Measurements from ENCODE around the gene SMYD5.

DNA sequence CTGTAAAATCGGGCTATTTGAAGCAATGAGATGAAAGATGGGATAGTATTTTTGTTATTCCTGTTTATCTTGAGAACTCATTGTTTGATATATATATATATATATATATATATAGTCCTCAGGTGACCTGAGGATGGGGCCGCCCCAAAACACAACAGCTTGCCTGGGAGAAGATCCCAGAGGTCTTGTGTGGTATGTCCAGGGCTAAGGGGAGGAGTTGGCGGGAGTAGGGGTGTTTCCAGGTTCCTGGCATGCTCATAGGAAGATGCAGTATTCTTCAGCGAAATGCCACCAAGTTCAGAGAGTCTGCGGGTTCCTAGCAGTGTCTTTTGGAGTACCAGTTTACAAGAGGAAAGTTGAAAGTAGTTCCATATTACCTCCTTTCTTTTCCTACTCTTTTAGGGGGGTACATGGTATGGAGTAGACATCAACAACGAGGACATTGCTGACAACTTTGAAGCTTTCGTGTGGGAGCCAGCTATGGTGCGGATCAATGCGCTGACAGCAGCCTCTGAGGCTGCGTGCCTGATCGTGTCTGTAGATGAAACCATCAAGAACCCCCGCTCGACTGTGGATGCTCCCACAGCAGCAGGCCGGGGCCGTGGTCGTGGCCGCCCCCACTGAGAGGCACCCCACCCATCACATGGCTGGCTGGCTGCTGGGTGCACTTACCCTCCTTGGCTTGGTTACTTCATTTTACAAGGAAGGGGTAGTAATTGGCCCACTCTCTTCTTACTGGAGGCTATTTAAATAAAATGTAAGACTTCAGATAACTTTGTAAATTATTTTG is 38.4 kb downstream of the SMYD5 start:
- TF ChIP-seq, protein P1, sequence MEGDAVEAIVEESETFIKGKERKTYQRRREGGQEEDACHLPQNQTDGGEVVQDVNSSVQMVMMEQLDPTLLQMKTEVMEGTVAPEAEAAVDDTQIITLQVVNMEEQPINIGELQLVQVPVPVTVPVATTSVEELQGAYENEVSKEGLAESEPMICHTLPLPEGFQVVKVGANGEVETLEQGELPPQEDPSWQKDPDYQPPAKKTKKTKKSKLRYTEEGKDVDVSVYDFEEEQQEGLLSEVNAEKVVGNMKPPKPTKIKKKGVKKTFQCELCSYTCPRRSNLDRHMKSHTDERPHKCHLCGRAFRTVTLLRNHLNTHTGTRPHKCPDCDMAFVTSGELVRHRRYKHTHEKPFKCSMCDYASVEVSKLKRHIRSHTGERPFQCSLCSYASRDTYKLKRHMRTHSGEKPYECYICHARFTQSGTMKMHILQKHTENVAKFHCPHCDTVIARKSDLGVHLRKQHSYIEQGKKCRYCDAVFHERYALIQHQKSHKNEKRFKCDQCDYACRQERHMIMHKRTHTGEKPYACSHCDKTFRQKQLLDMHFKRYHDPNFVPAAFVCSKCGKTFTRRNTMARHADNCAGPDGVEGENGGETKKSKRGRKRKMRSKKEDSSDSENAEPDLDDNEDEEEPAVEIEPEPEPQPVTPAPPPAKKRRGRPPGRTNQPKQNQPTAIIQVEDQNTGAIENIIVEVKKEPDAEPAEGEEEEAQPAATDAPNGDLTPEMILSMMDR (conservative IDR thresholded peaks at IDR 0.05): no peak
- TF ChIP-seq EZH2 (IDR thresholded peaks at IDR 0.05; ENCODE audit: low read depth): no peak

Measured in PC-9 (cell line).